MCF 10A (cell line): ENCODE results near the gene TCP10L. TPM values are rescaled to one million over a fixed set of nuclear protein-coding genes. Genes with fewer than 3 reads are reported as not detected.
"Not testable (repeated sequence)": the region's sequence is repeated elsewhere in the genome, so short reads cannot be mapped to it uniquely, and the experiment has no call there.

Experiments
- BruUV-seq: library from RNA; stranded (reverse); fragments of 400-500 nt; replicated peaks from 2 replicates; lab custom pipeline; 2021; lab: Mats Ljungman, UMichigan
- CTCF ChIA-PET: fragments of 300-600 bp; sonication (Branson Sonifier 250); formaldehyde crosslinking; extraction: SDS; loops from one replicate; lab custom pipeline; 2021; ENCODE audit warnings: antibody characterized with exemption, inconsistent platforms; lab: Yijun Ruan, JAX
- POLR2A ChIA-PET: fragments of 300-600, 350-650 bp; sonication (Branson Sonifier 250); formaldehyde crosslinking; extraction: SDS; loops from one replicate; lab custom pipeline; 2020; ENCODE audit warnings: antibody characterized with exemption, inconsistent platforms; lab: Yijun Ruan, JAX
- DNase-seq: peaks from one replicate; pipeline ENCODE4 v3.0.0-alpha.2; 2018; ENCODE audit not compliant: unreplicated experiment
- H3K27ac Mint-ChIP-seq: one replicate; pipeline ENCODE4 v1.8.0; 2022; ENCODE audit warnings: mild to moderate bottlenecking, low read depth, mixed read lengths; ENCODE audit not compliant: unreplicated experiment
- H3K27me3 Mint-ChIP-seq: one replicate; pipeline ENCODE4 v1.8.0; 2022; ENCODE audit warnings: mixed read lengths; ENCODE audit not compliant: insufficient read depth, unreplicated experiment
- H3K36me3 Mint-ChIP-seq: one replicate; pipeline ENCODE4 v1.8.0; 2022; ENCODE audit warnings: mild to moderate bottlenecking, moderate library complexity, mixed read lengths; ENCODE audit not compliant: insufficient read depth, unreplicated experiment
- H3K4me1 Mint-ChIP-seq: one replicate; pipeline ENCODE4 v1.8.0; 2022; ENCODE audit warnings: mixed read lengths; ENCODE audit not compliant: insufficient read depth, unreplicated experiment
- H3K4me3 Mint-ChIP-seq: one replicate; pipeline ENCODE4 v1.8.0; 2022; ENCODE audit warnings: mild to moderate bottlenecking, moderate library complexity, mixed read lengths; ENCODE audit not compliant: unreplicated experiment
- H3K9me3 Mint-ChIP-seq: one replicate; pipeline ENCODE4 v1.8.0; 2022; ENCODE audit warnings: mixed read lengths; ENCODE audit not compliant: unreplicated experiment
- CTCF ChIP-seq: fragments of 200-600 bp; IDR thresholded peaks from one replicate; pipeline ENCODE4 v1.8.0; 2022; ENCODE audit warnings: antibody characterized with exemption, mild to moderate bottlenecking; ENCODE audit not compliant: unreplicated experiment
- intact Hi-C: fragments of 100-400 bp; cut with micrococcal nuclease; formaldehyde crosslinking; loops from 2 replicates; pipeline ENCODE4 v1.14.1; 2022
- total RNA-seq: library from RNA; stranded (reverse); gene quantifications from 2 replicates; pipeline ENCODE4 v1.2.3, GENCODE V29; 2022

Gene TCP10L
- total RNA-seq, 1 experiment from 2014 or later = not detected

GRCh38 chr21:32566741-32567389 is 18.5 kb downstream of the TCP10L start:
- Mint-ChIP-seq H3K27me3 (no peaks in the 10 kb centered on the region), H3K4me1 (peaks cover 15% of the 10 kb centered on the region), H3K9me3 (peaks cover 9% of the 10 kb centered on the region), H3K27ac (no peak overlapping the region), H3K4me3 (no peak overlapping the region), H3K36me3 (no peaks in the 10 kb centered on the region)
- ChIA-PET POLR2A (no interaction called here), CTCF (interaction anchor here (0.8 to 5.0 kb wide), 2 partner anchors 134 to 163 kb away, joined by 3 to 31 read pairs; no protein-coding TSS in a partner anchor)
- no TSS peak for BruUV-seq
- no peak for TF ChIP-seq CTCF
- no peak for DNase-seq
- intact Hi-C loops = no loop called here

DNA sequence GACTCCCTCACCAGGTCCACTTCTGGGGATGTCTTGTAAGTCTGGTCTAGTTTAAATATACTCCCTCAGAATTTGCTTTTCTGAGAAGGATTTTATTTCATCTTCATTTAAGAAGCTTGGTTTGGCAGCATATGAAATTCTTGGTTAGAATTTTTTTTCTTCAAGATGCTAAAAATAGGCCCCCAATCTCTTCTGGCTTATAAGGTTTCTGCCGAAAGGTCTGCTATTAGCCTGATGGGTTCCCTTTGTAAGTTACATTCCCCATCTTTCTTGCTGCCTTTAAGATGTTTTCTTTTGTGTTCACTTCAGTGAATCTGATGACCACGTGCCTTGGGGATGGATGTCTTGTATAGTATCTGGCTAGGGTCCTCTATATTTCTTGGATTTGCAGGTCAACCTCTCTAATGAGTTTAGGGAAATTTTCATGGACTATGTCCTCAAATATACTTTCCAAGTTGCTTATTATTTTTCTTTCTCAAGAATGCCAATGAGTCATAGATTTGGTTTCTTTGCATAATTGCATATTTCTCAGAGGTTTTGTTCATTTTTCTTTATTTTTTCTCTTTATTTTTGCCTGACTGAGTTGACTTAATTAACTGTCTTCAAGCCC is 19.4 kb downstream of the TCP10L start:
- CTCF ChIA-PET = no interaction called here
- H3K36me3 Mint-ChIP-seq = no peaks in the 10 kb centered on the region
- H3K4me3 Mint-ChIP-seq = no peak overlapping the region
- no peak for DNase-seq
- H3K27ac Mint-ChIP-seq = no peak overlapping the region
- peaks cover 9% of the 10 kb centered on the region for H3K9me3 Mint-ChIP-seq
- no peak for TF ChIP-seq CTCF
- POLR2A ChIA-PET = no interaction called here
- H3K4me1 Mint-ChIP-seq = peaks cover 15% of the 10 kb centered on the region
- BruUV-seq = no TSS peak
- H3K27me3 Mint-ChIP-seq = no peaks in the 10 kb centered on the region
- intact Hi-C loops = no loop called here

- no peak for TF ChIP-seq CTCF
- intact Hi-C loops = no loop called here
- Mint-ChIP-seq H3K4me1 (no peaks in the 10 kb centered on the region), H3K36me3 (no peaks in the 10 kb centered on the region), H3K9me3 (peaks cover 9% of the 10 kb centered on the region), H3K4me3 (no peak overlapping the region), H3K27me3 (no peaks in the 10 kb centered on the region), H3K27ac (no peak overlapping the region)
- ChIA-PET CTCF (interaction anchor here (0.6 to 1.5 kb wide), 2 partner anchors 38 to 53 kb away, joined by 3 read pairs; no protein-coding TSS in a partner anchor), POLR2A (interaction anchor here (0.6 kb wide), 1 partner anchor 169 kb away, joined by 3 read pairs; no protein-coding TSS in a partner anchor)
- no peak for DNase-seq
- no TSS peak for BruUV-seq
Observed at GRCh38 chr21:32562915-32563314, 22.4 kb downstream of the TCP10L start.

- TF ChIP-seq CTCF = peak; percentile 18
- Mint-ChIP-seq H3K4me1 (no peaks in the 10 kb centered on the region), H3K9me3 (peaks cover 9% of the 10 kb centered on the region), H3K27me3 (no peaks in the 10 kb centered on the region), H3K36me3 (no peaks in the 10 kb centered on the region), H3K4me3 (no peak overlapping the region), H3K27ac (no peak overlapping the region)
- ChIA-PET CTCF (interaction anchor here (0.6 to 1.5 kb wide), 2 partner anchors 39 to 53 kb away, joined by 3 read pairs; no protein-coding TSS in a partner anchor), POLR2A (interaction anchor here (0.6 kb wide), 1 partner anchor 169 kb away, joined by 3 read pairs; no protein-coding TSS in a partner anchor)
- DNase-seq = no peak
- intact Hi-C loops = no loop called here
- BruUV-seq = no TSS peak
Observed at GRCh38 chr21:32562426-32562825, 22.9 kb downstream of the TCP10L start.

DNA sequence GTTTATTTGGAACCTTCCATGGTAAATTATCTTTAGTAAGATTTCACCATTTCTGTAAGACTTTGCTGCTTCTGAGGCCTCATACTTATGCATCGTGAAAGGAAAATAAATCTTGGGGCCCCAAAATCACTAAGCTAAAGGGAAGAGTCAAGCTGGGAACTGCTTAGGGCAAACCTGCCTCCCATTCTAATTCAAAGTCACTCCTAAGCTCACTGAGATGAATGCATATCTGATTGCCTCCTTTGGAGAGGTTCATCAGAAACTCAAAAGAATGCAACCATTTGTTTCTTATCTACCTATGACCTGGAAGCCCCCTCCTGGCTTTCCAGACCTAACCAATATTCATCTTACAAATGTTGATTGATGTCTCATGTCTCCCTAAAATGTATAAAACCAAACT is 23.8 kb downstream of the TCP10L start:
- POLR2A ChIA-PET = interaction anchor here (0.9 kb wide), 1 partner anchor 50 kb away, joined by 3 read pairs; the partner anchor contains the start of gene CFAP298

More for the DNA sequence above, 23.8 kb downstream of the TCP10L start:
- H3K36me3 Mint-ChIP-seq, intact Hi-C loops, BruUV-seq, H3K27me3 Mint-ChIP-seq, H3K4me1 Mint-ChIP-seq, H3K27ac Mint-ChIP-seq, H3K9me3 Mint-ChIP-seq, H3K4me3 Mint-ChIP-seq, DNase-seq: not testable (repeated sequence)
- CTCF ChIA-PET = interaction anchor here (1.5 to 4.5 kb wide), 2 partner anchors 8 to 39 kb away, joined by 3 to 20 read pairs; no protein-coding TSS in a partner anchor
